Epithelial cell of proximal tubule (primary cell): ENCODE measurements around the gene HNRNPC. TPM values are rescaled to one million over a fixed set of nuclear protein-coding genes. Genes with fewer than 3 reads are reported as not detected.

ENCODE experiments used
- DNase-seq: peaks from one replicate; pipeline ENCODE4 v3.0.0-alpha.2; 2011; ENCODE audit warnings: low read depth
- H3K4me3 ChIP-seq: 2 replicates; pipeline ENCODE4 v1.5.1; 2011; ENCODE audit warnings: low read depth, mild to moderate bottlenecking, low read length
- total RNA-seq: library from RNA; depleted of rRNA; stranded (reverse); fragments of >200 nt; gene quantifications from 2 replicates; pipeline ENCODE4 v1.2.3, GENCODE V29; 2015
- TF ChIP-seq, protein P1 (sequence below): conservative IDR thresholded peaks from 2 replicates; pipeline ENCODE4 v1.5.1; 2012; ENCODE audit warnings: low read depth, mild to moderate bottlenecking, low read length

The HNRNPC gene
- total RNA-seq, 1 donor from 2014 or later = 755 TPM

DNA sequence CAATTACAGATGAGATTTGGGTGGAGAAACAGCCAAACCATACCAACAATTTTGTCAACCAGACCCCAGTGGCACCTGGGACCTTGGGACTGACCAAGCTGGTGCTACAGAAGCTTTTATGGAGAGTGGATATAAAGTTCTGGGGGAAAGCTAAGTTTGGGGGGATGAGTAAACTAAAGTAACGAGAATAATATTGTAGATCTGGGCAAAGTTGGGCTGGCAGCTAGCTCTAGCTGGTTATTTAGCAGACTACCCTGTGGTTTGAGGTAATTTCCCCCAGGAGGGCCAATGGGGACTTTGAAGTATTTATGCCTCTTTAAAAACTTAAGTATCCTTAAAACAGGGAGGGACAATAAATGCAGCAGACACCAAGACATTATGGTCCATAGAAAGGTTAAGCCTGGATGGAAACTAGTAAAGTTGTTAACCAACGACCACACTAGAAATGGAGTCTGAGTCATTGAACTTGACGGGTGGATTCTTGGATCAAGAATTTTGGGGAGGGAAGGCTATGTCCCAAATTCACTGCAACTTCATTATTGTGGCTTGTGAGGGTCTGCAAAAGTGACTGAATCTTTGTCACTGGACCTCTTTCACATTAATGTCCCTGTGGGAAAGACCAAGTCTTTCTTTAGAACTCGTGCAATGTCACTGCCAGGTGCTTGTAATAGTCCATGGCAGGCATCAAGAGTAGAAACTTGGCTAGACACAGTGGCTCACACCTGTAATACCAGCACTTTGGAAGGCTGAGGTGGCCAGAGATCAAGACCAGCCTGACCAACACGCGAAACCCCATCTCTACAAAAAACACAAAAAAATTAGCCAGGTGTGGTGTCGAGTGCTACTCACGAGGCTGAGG, 64.8 kb downstream of the HNRNPC start:
- TF ChIP-seq, protein P1, sequence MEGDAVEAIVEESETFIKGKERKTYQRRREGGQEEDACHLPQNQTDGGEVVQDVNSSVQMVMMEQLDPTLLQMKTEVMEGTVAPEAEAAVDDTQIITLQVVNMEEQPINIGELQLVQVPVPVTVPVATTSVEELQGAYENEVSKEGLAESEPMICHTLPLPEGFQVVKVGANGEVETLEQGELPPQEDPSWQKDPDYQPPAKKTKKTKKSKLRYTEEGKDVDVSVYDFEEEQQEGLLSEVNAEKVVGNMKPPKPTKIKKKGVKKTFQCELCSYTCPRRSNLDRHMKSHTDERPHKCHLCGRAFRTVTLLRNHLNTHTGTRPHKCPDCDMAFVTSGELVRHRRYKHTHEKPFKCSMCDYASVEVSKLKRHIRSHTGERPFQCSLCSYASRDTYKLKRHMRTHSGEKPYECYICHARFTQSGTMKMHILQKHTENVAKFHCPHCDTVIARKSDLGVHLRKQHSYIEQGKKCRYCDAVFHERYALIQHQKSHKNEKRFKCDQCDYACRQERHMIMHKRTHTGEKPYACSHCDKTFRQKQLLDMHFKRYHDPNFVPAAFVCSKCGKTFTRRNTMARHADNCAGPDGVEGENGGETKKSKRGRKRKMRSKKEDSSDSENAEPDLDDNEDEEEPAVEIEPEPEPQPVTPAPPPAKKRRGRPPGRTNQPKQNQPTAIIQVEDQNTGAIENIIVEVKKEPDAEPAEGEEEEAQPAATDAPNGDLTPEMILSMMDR = no peak
- H3K4me3 ChIP-seq = no peak overlapping the region
- DNase-seq = no peak

DNA sequence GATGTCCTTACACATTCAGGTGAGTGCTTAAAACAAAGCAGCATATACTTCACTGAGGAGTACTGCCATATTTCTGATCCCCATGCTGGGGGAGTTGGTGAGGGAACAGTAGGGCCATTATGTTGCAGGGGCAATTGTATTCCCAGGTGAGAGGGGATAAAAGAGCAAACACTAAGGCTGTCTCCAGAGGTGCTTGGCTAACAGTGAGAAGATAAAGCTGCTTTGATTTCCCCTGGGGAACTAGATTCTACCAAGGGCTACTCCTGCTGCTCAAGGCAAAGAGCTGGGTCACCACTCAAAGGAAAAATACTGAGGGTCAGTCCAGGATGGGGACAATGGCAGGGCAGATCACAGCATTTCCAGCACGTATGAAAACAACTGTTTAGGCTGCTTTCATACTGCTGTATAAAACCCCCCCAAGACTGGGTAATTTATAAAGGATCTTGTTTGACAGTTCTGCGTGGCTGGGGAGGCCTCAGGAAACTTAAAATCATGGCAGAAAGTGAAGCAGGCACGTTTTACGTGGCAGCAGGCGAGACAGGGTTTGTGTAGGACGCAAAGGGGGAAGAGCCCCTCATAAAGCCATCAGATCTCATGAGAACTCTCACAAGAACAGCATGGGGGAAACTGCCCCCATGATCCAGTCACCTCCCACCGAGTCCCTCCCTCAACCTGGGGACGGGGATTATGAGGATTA, 65.6 kb downstream of the HNRNPC start:
- DNase-seq = no peak
- TF ChIP-seq, protein P1 = no peak
- H3K4me3 ChIP-seq = no peak overlapping the region

DNA sequence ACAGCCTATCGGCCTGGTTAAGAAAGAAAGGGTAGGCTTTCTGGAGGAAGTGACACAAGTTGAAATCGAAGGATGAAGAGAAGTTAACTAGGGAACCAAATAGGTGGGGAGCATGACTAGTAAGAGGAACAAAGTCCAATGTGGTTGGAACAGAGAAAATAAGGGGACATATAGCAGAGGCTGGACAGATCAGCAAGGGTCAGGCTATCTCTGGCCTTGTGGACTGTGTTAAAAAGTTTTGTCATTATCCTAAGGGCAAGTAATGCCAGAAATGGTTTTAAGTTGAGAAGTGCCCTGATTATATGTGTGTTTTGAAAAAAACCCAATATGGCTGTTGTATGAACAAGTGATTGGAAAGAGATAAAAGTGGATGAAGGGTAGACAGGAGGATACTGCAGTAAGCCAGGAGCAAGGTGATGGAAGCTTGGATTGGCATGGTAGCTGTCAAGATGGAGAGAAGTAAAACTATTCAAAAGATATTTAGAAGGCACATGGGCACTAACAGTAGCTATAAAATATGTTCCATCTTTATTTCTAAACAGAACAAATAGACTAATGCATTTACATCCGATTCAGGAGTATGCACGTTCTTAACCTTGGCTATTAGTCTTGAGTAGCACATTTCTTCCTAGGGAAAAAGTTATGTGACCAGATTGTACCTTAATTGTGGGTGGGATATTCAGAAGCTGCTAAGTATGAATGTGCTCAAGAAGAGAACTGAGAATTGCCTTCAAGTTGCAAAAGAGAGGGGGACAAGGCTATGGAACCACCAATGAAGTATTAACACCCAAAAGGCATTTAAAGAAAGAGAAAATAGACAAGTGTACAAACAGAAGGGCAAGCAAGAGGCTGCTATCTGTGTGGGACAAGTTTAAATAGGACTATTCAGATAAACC, 66.5 kb downstream of the HNRNPC start:
- no peak overlapping the region for H3K4me3 ChIP-seq

DNA sequence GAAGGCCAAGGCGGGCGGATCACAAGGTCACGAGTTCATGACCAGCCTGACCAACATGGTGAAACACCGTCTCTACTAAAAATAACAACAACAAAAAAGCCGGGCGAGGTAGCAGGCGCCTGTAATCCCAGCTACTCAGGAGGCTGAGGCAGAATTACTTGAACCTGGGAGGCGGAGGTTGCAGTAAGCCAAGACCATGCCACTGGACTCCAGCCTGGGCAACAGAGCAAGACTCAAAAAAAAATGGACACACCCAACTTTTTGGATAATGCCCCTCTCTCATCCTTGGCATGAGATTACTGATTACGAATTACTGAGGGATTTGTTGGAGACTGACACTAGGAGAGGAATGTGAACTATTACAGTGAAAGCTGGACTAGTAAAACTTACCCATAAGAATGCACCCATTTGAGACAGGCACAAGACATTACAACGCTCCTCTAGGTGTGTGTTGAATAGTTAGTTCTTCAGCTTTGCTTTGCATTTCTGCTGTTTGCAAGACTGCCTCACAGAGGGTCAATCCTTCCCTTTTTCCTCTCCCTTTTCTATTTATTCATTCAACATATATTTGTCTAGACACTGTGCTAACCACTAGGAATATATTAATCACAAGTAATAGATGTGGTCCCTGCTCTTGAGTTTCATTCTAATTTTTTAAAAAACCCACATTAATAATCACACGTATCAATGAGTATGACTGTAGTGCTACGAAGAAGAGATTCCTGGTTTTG, 67.3 kb downstream of the HNRNPC start:
- H3K4me3 ChIP-seq = no peak overlapping the region
- TF ChIP-seq, protein P1 = no peak
- DNase-seq = no peak

More for the DNA sequence above, 66.5 kb downstream of the HNRNPC start:
- TF ChIP-seq, protein P1 = no peak
- DNase-seq = no peak

DNA sequence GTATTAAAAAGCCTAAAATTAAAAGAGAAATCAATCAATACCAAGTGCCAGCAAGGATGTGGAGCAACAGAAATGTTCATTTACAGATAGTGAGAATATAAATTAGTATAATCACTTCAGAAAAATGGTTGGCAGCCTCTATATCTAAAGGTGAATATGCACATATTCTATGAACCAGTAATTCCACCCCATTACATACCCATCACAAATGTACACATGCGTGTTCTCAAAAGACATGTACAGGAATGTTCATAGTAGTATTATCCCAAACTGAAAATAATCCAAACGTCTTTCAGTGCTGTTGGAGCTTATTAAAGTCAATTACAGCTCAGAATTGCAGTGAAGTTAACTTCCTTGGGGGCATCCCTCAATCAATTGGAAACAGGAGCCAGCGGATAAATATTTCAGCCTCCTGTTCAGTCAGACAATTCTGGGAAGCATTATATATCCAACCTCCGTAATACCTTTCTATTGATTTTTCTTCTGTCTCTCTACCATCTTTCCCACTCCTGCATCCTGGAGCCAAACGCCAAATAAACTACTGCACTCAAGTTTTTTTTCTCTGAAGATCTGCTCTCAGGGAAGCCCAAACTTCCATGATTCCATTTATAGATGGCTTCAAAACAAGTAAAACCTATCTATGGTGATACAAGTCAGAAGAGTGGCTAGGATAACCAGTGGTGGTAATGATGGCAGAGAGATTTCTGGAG, 68.3 kb downstream of the HNRNPC start:
- DNase-seq = no peak
- no peak overlapping the region for H3K4me3 ChIP-seq
- TF ChIP-seq, protein P1 = no peak
